ENCODE results near the gene SOWAHC.
"Not testable (repeated sequence)": the region's sequence is repeated elsewhere in the genome, so short reads cannot be mapped to it uniquely, and the experiment has no call there.

GRCh38 chr2:109628321-109628720, 14.2 kb downstream of the SOWAHC start:
- TF ChIP-seq, protein P1, sequence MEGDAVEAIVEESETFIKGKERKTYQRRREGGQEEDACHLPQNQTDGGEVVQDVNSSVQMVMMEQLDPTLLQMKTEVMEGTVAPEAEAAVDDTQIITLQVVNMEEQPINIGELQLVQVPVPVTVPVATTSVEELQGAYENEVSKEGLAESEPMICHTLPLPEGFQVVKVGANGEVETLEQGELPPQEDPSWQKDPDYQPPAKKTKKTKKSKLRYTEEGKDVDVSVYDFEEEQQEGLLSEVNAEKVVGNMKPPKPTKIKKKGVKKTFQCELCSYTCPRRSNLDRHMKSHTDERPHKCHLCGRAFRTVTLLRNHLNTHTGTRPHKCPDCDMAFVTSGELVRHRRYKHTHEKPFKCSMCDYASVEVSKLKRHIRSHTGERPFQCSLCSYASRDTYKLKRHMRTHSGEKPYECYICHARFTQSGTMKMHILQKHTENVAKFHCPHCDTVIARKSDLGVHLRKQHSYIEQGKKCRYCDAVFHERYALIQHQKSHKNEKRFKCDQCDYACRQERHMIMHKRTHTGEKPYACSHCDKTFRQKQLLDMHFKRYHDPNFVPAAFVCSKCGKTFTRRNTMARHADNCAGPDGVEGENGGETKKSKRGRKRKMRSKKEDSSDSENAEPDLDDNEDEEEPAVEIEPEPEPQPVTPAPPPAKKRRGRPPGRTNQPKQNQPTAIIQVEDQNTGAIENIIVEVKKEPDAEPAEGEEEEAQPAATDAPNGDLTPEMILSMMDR (IDR thresholded peaks at IDR 0.05), result not testable (repeated sequence)
- TF ChIP-seq POLR2AphosphoS5 (IDR thresholded peaks at IDR 0.05; ENCODE audit: insufficient read depth in 1 of 2, low read depth in 1 of 2); POLR2A (IDR thresholded peaks at IDR 0.05): not testable (repeated sequence)
